DND-41 (cell line): Measurements from ENCODE around the gene CHRM4.
"Not testable (repeated sequence)": the region's sequence is repeated elsewhere in the genome, so short reads cannot be mapped to it uniquely, and the experiment has no call there.

Source experiments
- ATAC-seq: fragments of 200-7000 bp; cut with Tn5 transposase; 3 replicates; pipeline ENCODE4 v1.9.1; 2021; ENCODE audit warnings: low read depth; ENCODE audit not compliant: insufficient read depth
- DNase-seq: peaks from one replicate; pipeline ENCODE4 v3.0.0-alpha.2; 2020
- H2AFZ ChIP-seq: 2 replicates; pipeline ENCODE4 v1.6.0; 2012; ENCODE audit warnings: low read depth, low read length
- H3K27ac ChIP-seq: 2 replicates; pipeline ENCODE4 v1.5.1; 2012; ENCODE audit warnings: low read length, inconsistent platforms
- H3K27me3 ChIP-seq: fragments of 200-600 bp; sonication (generic); 2 replicates; pipeline ENCODE4 v1.6.0; 2012; ENCODE audit warnings: low read length, mild to moderate bottlenecking, inconsistent platforms; ENCODE audit not compliant: insufficient read depth, poor library complexity
- H3K36me3 ChIP-seq: 2 replicates; pipeline ENCODE4 v1.5.1; 2012; ENCODE audit warnings: low read length, inconsistent platforms; ENCODE audit not compliant: insufficient read depth
- H3K4me1 ChIP-seq: 2 replicates; pipeline ENCODE4 v1.5.1; 2012; ENCODE audit warnings: mild to moderate bottlenecking, low read length; ENCODE audit not compliant: insufficient read depth
- H3K4me2 ChIP-seq: 2 replicates; pipeline ENCODE4 v1.6.0; 2012; ENCODE audit warnings: mild to moderate bottlenecking, moderate library complexity, low read length, inconsistent platforms; ENCODE audit not compliant: insufficient read depth
- H3K4me3 ChIP-seq, 2 experiments: fragments of 200-600 bp in 1 of 2; shearing (Covaris generic) in 1 of 2; 2 replicates each; pipeline ENCODE4 v1.5.1; 2012 to 2016; ENCODE audit warnings: inconsistent platforms in 2 of 2, low read length in 2 of 2, mild to moderate bottlenecking in 2 of 2, low read depth in 1 of 2, moderate library complexity in 1 of 2
- H3K79me2 ChIP-seq: 2 replicates; pipeline ENCODE4 v1.6.0; 2012; ENCODE audit warnings: low read length, inconsistent platforms; ENCODE audit not compliant: insufficient read depth
- H3K9ac ChIP-seq: 2 replicates; pipeline ENCODE4 v1.6.0; 2012; ENCODE audit warnings: low read depth, mild to moderate bottlenecking, inconsistent platforms, low read length, moderate library complexity
- H3K9me3 ChIP-seq: 2 replicates; pipeline ENCODE4 v1.5.1; 2012; ENCODE audit warnings: low read length, moderate library complexity, mild to moderate bottlenecking, inconsistent platforms; ENCODE audit not compliant: insufficient read depth, severe bottlenecking
- H4K20me1 ChIP-seq: 2 replicates; pipeline ENCODE4 v1.6.0; 2012; ENCODE audit warnings: low read length; ENCODE audit not compliant: insufficient read depth
- CTCF ChIP-seq: IDR thresholded peaks from 2 replicates; pipeline ENCODE4 v1.5.1; 2012; ENCODE audit warnings: borderline replicate concordance, low read length, moderate library complexity, mild to moderate bottlenecking; ENCODE audit not compliant: poor library complexity, severe bottlenecking; ENCODE audit errors: extremely low read depth
- EZH2 ChIP-seq: IDR thresholded peaks from 3 replicates; pipeline ENCODE4 v1.6.1; 2012; ENCODE audit warnings: borderline replicate concordance, low read depth, mild to moderate bottlenecking, moderate library complexity, low read length, inconsistent platforms; ENCODE audit not compliant: severe bottlenecking

CHRM4 gene

GRCh38 chr11:46374815-46375214, 16.8 kb downstream of the CHRM4 start:
- no peak overlapping the region for H3K4me2 ChIP-seq
- TF ChIP-seq CTCF = no peak
- no peak for TF ChIP-seq EZH2
- no peak overlapping the region for H3K27ac ChIP-seq
- DNase-seq (no peak), ATAC-seq (no peak)
- H3K4me3 ChIP-seq = no peak overlapping the region
- H4K20me1 ChIP-seq = peaks cover 28% of the 10 kb centered on the region
- no peak overlapping the region for H2AFZ ChIP-seq
- H3K9ac ChIP-seq = no peak overlapping the region
- peaks cover 88% of the 10 kb centered on the region for H3K36me3 ChIP-seq
- no peaks in the 10 kb centered on the region for H3K9me3 ChIP-seq
- H3K79me2 ChIP-seq = 0 out of 2 replicates have a peak, but pooled peaks cover 4% of the 10 kb centered on the region
- no peaks in the 10 kb centered on the region for H3K4me1 ChIP-seq
- no peaks in the 10 kb centered on the region for H3K27me3 ChIP-seq

GRCh38 chr11:46373787-46374740, 17.5 kb downstream of the CHRM4 start:
- H3K4me2 ChIP-seq = no peak overlapping the region
- no peak overlapping the region for H3K9ac ChIP-seq
- H3K9me3 ChIP-seq = no peaks in the 10 kb centered on the region
- peaks cover 10% of the 10 kb centered on the region; the same call in 1 of the 2 replicates for H3K79me2 ChIP-seq
- DNase-seq = no peak
- no peak for TF ChIP-seq EZH2
- TF ChIP-seq CTCF = no peak
- H3K4me1 ChIP-seq = no peaks in the 10 kb centered on the region
- no peak overlapping the region for H3K4me3 ChIP-seq
- no peaks in the 10 kb centered on the region for H3K27me3 ChIP-seq
- no peak overlapping the region for H3K27ac ChIP-seq
- H2AFZ ChIP-seq = no peak overlapping the region
- no peak for ATAC-seq
- H4K20me1 ChIP-seq = peaks cover 24% of the 10 kb centered on the region
- H3K36me3 ChIP-seq = peaks cover 95% of the 10 kb centered on the region

- Histone ChIP-seq H3K36me3 (peaks cover 95% of the 10 kb centered on the region), H4K20me1 (peaks cover 26% of the 10 kb centered on the region), H3K79me2 (peaks cover 21% of the 10 kb centered on the region)
- H3K4me2 ChIP-seq, DNase-seq, H2AFZ ChIP-seq, H3K4me3 ChIP-seq, H3K27me3 ChIP-seq, H3K27ac ChIP-seq, H3K9me3 ChIP-seq, H3K4me1 ChIP-seq, H3K9ac ChIP-seq, ATAC-seq: not testable (repeated sequence)
These were observed 19.1 kb downstream of the CHRM4 start for GRCh38 chr11:46372501-46372900.

GRCh38 chr11:46372086-46372485, 19.5 kb downstream of the CHRM4 start:
- no peaks in the 10 kb centered on the region for H3K4me1 ChIP-seq
- H3K36me3 ChIP-seq = peaks cover 93% of the 10 kb centered on the region
- peaks cover 29% of the 10 kb centered on the region for H4K20me1 ChIP-seq
- no peak overlapping the region for H2AFZ ChIP-seq
- DNase-seq (no peak), ATAC-seq (no peak)
- H3K4me3 ChIP-seq = no peak overlapping the region
- H3K9me3 ChIP-seq = no peaks in the 10 kb centered on the region
- no peak overlapping the region for H3K9ac ChIP-seq
- no peak for TF ChIP-seq CTCF
- no peak for TF ChIP-seq EZH2
- peaks cover 23% of the 10 kb centered on the region for H3K79me2 ChIP-seq
- no peaks in the 10 kb centered on the region for H3K27me3 ChIP-seq
- H3K27ac ChIP-seq = no peak overlapping the region
- no peak overlapping the region for H3K4me2 ChIP-seq

GRCh38 chr11:46371262-46371661, 20.3 kb downstream of the CHRM4 start:
- H4K20me1 ChIP-seq = peaks cover 37% of the 10 kb centered on the region
- H3K4me3 ChIP-seq, H3K9ac ChIP-seq, H3K9me3 ChIP-seq, DNase-seq, H2AFZ ChIP-seq, ATAC-seq, H3K4me1 ChIP-seq, H3K27me3 ChIP-seq, H3K4me2 ChIP-seq, H3K27ac ChIP-seq: not testable (repeated sequence)
- H3K79me2 ChIP-seq = peaks cover 31% of the 10 kb centered on the region
- peaks cover 92% of the 10 kb centered on the region for H3K36me3 ChIP-seq
